Mucosa of descending colon (tissue), 3 donors: ENCODE measurements around the gene GAS7. TPM values are rescaled to one million over a fixed set of nuclear protein-coding genes. Genes with fewer than 3 reads are reported as not detected.

ENCODE experiments used
- ATAC-seq: fragments of 200-7000 bp; cut with Tn5 transposase; one replicate; pipeline ENCODE4 v1.9.1; 2020; ENCODE audit warnings: mild to moderate bottlenecking, moderate library complexity
- DNase-seq, 3 donors: peaks; one replicate each; pipeline ENCODE4 v3.0.0-alpha.2; 2020
- H3K36me3 ChIP-seq: fragments of 200-600 bp; one replicate; pipeline ENCODE4 v1.8.0; 2021; ENCODE audit warnings: low read depth, mild to moderate bottlenecking
- H3K4me1 ChIP-seq: fragments of 200-600 bp; one replicate; pipeline ENCODE4 v1.8.0; 2021; ENCODE audit warnings: low read depth, mild to moderate bottlenecking
- H3K4me3 ChIP-seq: fragments of 200-600 bp; one replicate; pipeline ENCODE4 v1.8.0; 2021; ENCODE audit warnings: mild to moderate bottlenecking
- H3K9me3 ChIP-seq: fragments of 200-600 bp; one replicate; pipeline ENCODE4 v1.8.0; 2021; ENCODE audit warnings: mild to moderate bottlenecking
- CTCF ChIP-seq: fragments of 200-600 bp; IDR thresholded peaks from one replicate; pipeline ENCODE4 v1.8.0; 2022; ENCODE audit warnings: antibody characterized with exemption, mild to moderate bottlenecking
- intact Hi-C, 2 donors: fragments of 100-400 bp; cut with DNase I in 1 of 2; cut with micrococcal nuclease in 1 of 2; formaldehyde crosslinking; loops; one replicate each; pipeline versions ENCODE4 v1.11.0 to v1.11.1; 2022; cut with DNase I, micrococcal nuclease
- total RNA-seq, 3 donors: library from RNA; stranded (reverse); fragmentation: NEBNext Ultra II Directional in 2 of 3; extraction: Animal tissue kit (Norgen Biotek cat#: 25700) in 2 of 3; gene quantifications; one replicate each; pipeline versions ENCODE4 v1.2.1 to v1.2.4, GENCODE V29; 2021 to 2023
- donor health status: DM: no; HTN: no; CAD: no; lungs with moderate emphysema.
- donor health status: DM: no; HTN: no; CAD: no.
- donor health status: DM: no; HTN: yes; CAD: no.

The GAS7 gene
- total RNA-seq, 3 donors from 2014 or later: 6.4 to 54.4 (median 21.6) TPM

- DNase-seq (no peak), ATAC-seq (no peak)
- Histone ChIP-seq H3K36me3 (no peaks in the 10 kb centered on the region), H3K4me1 (no peaks in the 10 kb centered on the region), H3K9me3 (no peaks in the 10 kb centered on the region), H3K4me3 (no peak overlapping the region)
- intact Hi-C loops: no loop called here
- TF ChIP-seq CTCF: no peak
Observed at GRCh38 chr17:10072086-10072485, 126.3 kb downstream of the GAS7 start.

- TF ChIP-seq CTCF: no peak
- no peak for ATAC-seq
- Histone ChIP-seq H3K4me1 (no peaks in the 10 kb centered on the region), H3K9me3 (no peaks in the 10 kb centered on the region), H3K36me3 (no peaks in the 10 kb centered on the region), H3K4me3 (no peak overlapping the region)
- intact Hi-C loops: no loop called here
- no peak for DNase-seq
Observed at GRCh38 chr17:10071141-10071540, 127.3 kb downstream of the GAS7 start.

GRCh38 chr17:10070690-10071089 is 127.7 kb downstream of the GAS7 start:
- Histone ChIP-seq H3K9me3 (no peaks in the 10 kb centered on the region), H3K36me3 (no peaks in the 10 kb centered on the region), H3K4me1 (no peaks in the 10 kb centered on the region), H3K4me3 (no peak overlapping the region)
- ATAC-seq: no peak
- DNase-seq: no peak
- no peak for TF ChIP-seq CTCF
- intact Hi-C loops: no loop called here

GRCh38 chr17:10069301-10069700 is 129.1 kb downstream of the GAS7 start:
- H3K36me3 ChIP-seq: no peaks in the 10 kb centered on the region
- ATAC-seq (peak; percentile 31), DNase-seq (no peak)
- TF ChIP-seq CTCF: no peak
- H3K9me3 ChIP-seq: no peaks in the 10 kb centered on the region
- H3K4me3 ChIP-seq: no peak overlapping the region
- intact Hi-C loops: no loop called here
- no peaks in the 10 kb centered on the region for H3K4me1 ChIP-seq

- no peaks in the 10 kb centered on the region for H3K36me3 ChIP-seq
- H3K4me1 ChIP-seq: no peaks in the 10 kb centered on the region
- TF ChIP-seq CTCF: no peak
- H3K4me3 ChIP-seq: no peak overlapping the region
- no peaks in the 10 kb centered on the region for H3K9me3 ChIP-seq
- intact Hi-C loops: no loop called here
- ATAC-seq: no peak
- DNase-seq: no peak
Observed at GRCh38 chr17:10067446-10068143, 130.8 kb downstream of the GAS7 start.

- DNase-seq (no peak), ATAC-seq (no peak)
- H3K4me3 ChIP-seq: no peak overlapping the region
- no peak for TF ChIP-seq CTCF
- peaks cover 8% of the 10 kb centered on the region for H3K4me1 ChIP-seq
- no peaks in the 10 kb centered on the region for H3K36me3 ChIP-seq
- intact Hi-C loops: no loop called here
- H3K9me3 ChIP-seq: no peaks in the 10 kb centered on the region
Observed at GRCh38 chr17:10064536-10064935, 133.9 kb downstream of the GAS7 start.
